ENCODE data around the gene BMI1.

DNA sequence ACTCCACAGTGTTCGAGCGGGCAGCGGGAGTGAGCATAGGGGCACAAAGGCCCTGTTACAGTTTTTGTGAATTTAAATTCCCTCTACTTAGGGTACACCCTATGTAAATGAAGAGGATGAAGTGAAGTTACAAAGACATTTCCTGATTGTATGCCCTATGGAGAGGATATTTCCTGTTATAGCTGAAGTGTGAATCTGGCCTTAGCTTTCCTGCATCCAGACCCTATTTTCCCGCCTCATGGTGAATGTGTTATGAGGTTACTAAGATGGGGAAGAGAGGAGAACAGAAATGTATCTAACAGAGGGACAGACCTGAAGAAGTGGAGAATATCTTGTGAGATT, 42.5 kb upstream of the BMI1 start:
- no peak for TF ChIP-seq POLR2A (IDR thresholded peaks at IDR 0.05)
- TF ChIP-seq, protein P1, sequence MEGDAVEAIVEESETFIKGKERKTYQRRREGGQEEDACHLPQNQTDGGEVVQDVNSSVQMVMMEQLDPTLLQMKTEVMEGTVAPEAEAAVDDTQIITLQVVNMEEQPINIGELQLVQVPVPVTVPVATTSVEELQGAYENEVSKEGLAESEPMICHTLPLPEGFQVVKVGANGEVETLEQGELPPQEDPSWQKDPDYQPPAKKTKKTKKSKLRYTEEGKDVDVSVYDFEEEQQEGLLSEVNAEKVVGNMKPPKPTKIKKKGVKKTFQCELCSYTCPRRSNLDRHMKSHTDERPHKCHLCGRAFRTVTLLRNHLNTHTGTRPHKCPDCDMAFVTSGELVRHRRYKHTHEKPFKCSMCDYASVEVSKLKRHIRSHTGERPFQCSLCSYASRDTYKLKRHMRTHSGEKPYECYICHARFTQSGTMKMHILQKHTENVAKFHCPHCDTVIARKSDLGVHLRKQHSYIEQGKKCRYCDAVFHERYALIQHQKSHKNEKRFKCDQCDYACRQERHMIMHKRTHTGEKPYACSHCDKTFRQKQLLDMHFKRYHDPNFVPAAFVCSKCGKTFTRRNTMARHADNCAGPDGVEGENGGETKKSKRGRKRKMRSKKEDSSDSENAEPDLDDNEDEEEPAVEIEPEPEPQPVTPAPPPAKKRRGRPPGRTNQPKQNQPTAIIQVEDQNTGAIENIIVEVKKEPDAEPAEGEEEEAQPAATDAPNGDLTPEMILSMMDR (IDR thresholded peaks at IDR 0.05): no peak

Data from body of pancreas (tissue), 4 donors.